Common myeloid progenitor, CD34-positive (primary cell): Measurements from ENCODE around the gene MSMO1.

Source experiments
- CTCF ChIA-PET: fragments of 350-600 bp; sonication (Branson Sonifier 250); formaldehyde crosslinking; loops from one replicate; lab custom pipeline; 2021; ENCODE audit warnings: antibody characterized with exemption; lab: Charles Lee
- POLR2A ChIA-PET: fragments of 350-600 bp; sonication (Branson Sonifier 250); formaldehyde crosslinking; loops from one replicate; lab custom pipeline; 2021; ENCODE audit warnings: antibody characterized with exemption; lab: Charles Lee
- DNase-seq, 3 donors: peaks; one replicate each; pipeline versions ENCODE4 v3.0.0 to v3.0.0-alpha.2; 2013
- H3K27ac ChIP-seq, 2 experiments: 1 replicate in 1 of 2; 2 replicates in 1 of 2; pipeline ENCODE4 v1.7.0; 2013; ENCODE audit warnings: inconsistent platforms in 2 of 2, low read length in 2 of 2, mild to moderate bottlenecking in 2 of 2, low read depth in 1 of 2, moderate library complexity in 1 of 2; ENCODE audit not compliant: severe bottlenecking in 2 of 2, insufficient read depth in 1 of 2, poor library complexity in 1 of 2
- H3K27me3 ChIP-seq, 5 experiments: replicated peaks in 2 of 5; 1 replicate in 3 of 5; 2 replicates in 2 of 5; pipeline versions ENCODE4 v1.6.1 to v1.7.0; 2013; ENCODE audit warnings: low read length in 4 of 5, mild to moderate bottlenecking in 2 of 5, moderate library complexity in 2 of 5, inconsistent platforms in 1 of 5; ENCODE audit not compliant: insufficient read depth in 5 of 5, control insufficient read depth in 4 of 5
- H3K36me3 ChIP-seq, 4 experiments: 1 replicate in 2 of 4; 2 replicates in 2 of 4; pipeline versions ENCODE4 v1.6.1 to v1.7.0; 2013; ENCODE audit warnings: low read length in 3 of 4, control low read depth in 1 of 4, mild to moderate bottlenecking in 1 of 4; ENCODE audit not compliant: control insufficient read depth in 4 of 4, insufficient read depth in 4 of 4
- H3K4me1 ChIP-seq, 4 experiments: 1 replicate in 3 of 4; 2 replicates in 1 of 4; pipeline versions ENCODE4 v1.6.1 to v1.7.1; 2013; ENCODE audit warnings: low read length in 3 of 4, mild to moderate bottlenecking in 3 of 4, control low read depth in 1 of 4, inconsistent platforms in 1 of 4, moderate library complexity in 1 of 4; ENCODE audit not compliant: control insufficient read depth in 4 of 4, insufficient read depth in 4 of 4; ENCODE audit errors: control extremely low read depth in 1 of 4
- H3K4me3 ChIP-seq, 7 experiments: 1 replicate in 4 of 7; 2 replicates in 3 of 7; pipeline versions ENCODE4 v1.5.1 to v1.7.0; 2013; ENCODE audit warnings: mild to moderate bottlenecking in 7 of 7, low read length in 6 of 7, moderate library complexity in 6 of 7, inconsistent platforms in 2 of 7, low read depth in 2 of 7, control low read depth in 1 of 7; ENCODE audit not compliant: insufficient read depth in 4 of 7, control insufficient read depth in 1 of 7; ENCODE audit errors: extremely low read depth in 1 of 7
- H3K9me3 ChIP-seq, 5 experiments: 1 replicate in 4 of 5; 2 replicates in 1 of 5; pipeline versions ENCODE4 v1.6.1 to v1.7.1; 2013; ENCODE audit warnings: low read length in 4 of 5, mild to moderate bottlenecking in 2 of 5, inconsistent platforms in 1 of 5, low read depth in 1 of 5, moderate library complexity in 1 of 5; ENCODE audit not compliant: control insufficient read depth in 4 of 5, insufficient read depth in 2 of 5; ENCODE audit errors: control extremely low read depth in 1 of 5
- WGBS: methylation state at CpG from one replicate; pipeline ENCODE4 v1.1.5; 2013; ENCODE audit not compliant: insufficient coverage; 5-methylcytosine and 5-hydroxymethylcytosine counted together

The MSMO1 gene

DNA sequence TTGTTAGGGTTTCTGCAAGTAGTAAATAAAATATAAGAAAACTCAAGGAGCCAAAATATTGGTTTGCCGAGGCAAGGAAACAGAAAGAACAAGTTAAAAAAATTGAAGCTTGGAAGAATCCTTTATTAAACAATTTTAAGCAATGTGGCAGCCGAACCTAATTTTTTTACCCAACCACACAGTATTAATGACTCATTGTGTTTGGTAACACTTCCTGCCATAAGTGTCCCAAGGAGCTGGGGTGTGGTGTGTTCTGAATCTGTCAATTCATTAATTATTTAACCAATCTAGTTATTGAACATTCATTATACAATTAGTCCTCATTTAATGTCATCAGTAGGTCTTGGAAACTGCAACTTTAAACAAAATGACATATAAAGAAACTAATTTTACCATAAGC is 32.0 kb downstream of the MSMO1 start:
- 43% methylated on average over 1 of the region's 2 CpGs for WGBS
- no peaks in the 10 kb centered on the region for H3K9me3 ChIP-seq
- no peak overlapping the region for H3K27ac ChIP-seq
- no peaks in the 10 kb centered on the region for H3K36me3 ChIP-seq
- CTCF ChIA-PET: interaction anchor here (0.8 to 1.7 kb wide), 5 partner anchors 10 to 229 kb away, joined by 3 to 5 read pairs (median 4); partner anchors contain the start of gene CPE
- peaks cover 0 to 6% (median 0%) of the 10 kb centered on the region in 4 experiments for H3K4me1 ChIP-seq
- H3K4me3 ChIP-seq: no peak overlapping the region
- peaks cover 0 to 2% (median 0%) of the 10 kb centered on the region in 5 experiments for H3K27me3 ChIP-seq
- DNase-seq: peak; percentile 15 to 56 (median 47)
- POLR2A ChIA-PET: no interaction called here

DNA sequence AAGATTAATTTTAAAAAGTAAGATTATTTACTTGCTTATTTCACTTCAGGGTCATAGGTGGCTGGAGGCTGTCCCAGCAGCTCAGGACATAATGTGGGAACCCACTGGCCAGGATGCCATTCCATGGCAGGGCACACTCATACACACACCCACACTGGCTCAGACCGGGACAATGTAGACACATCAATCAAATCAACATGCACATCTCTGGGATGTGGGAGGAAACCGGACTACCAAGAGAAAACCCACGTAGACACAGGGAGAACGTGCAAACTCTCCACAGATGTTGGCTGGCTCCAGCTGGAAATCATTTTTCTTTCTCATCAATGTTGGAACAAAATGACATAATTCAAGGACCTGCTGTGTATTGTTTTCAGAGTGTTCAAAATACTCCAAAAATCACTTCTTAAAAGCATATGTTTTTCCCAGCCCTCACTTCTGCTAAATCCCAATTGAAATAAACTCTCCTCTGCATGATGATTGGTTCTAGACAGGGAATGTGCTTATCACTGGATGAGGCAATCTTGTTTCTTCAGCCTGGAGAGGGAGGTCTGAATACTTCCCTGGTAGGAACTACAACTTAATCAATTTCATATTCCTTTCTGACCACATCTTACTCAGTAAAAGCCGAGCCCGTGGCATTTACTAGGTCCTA is 32.7 kb downstream of the MSMO1 start:
- no peaks in the 10 kb centered on the region for H3K36me3 ChIP-seq
- ChIA-PET CTCF (interaction anchor here (0.8 to 1.7 kb wide), 4 partner anchors 10 to 28 kb away, joined by 3 to 5 read pairs (median 4); partner anchors contain the start of gene CPE), POLR2A (no interaction called here)
- WGBS: 83% methylated on average over 2 of the region's 6 CpGs
- H3K9me3 ChIP-seq: no peaks in the 10 kb centered on the region
- H3K27me3 ChIP-seq: peaks cover 0 to 2% (median 0%) of the 10 kb centered on the region in 5 experiments
- H3K4me1 ChIP-seq: peaks cover 0 to 6% (median 0%) of the 10 kb centered on the region in 4 experiments
- no peak for DNase-seq
- H3K27ac ChIP-seq: no peak overlapping the region
- no peak overlapping the region for H3K4me3 ChIP-seq

DNA sequence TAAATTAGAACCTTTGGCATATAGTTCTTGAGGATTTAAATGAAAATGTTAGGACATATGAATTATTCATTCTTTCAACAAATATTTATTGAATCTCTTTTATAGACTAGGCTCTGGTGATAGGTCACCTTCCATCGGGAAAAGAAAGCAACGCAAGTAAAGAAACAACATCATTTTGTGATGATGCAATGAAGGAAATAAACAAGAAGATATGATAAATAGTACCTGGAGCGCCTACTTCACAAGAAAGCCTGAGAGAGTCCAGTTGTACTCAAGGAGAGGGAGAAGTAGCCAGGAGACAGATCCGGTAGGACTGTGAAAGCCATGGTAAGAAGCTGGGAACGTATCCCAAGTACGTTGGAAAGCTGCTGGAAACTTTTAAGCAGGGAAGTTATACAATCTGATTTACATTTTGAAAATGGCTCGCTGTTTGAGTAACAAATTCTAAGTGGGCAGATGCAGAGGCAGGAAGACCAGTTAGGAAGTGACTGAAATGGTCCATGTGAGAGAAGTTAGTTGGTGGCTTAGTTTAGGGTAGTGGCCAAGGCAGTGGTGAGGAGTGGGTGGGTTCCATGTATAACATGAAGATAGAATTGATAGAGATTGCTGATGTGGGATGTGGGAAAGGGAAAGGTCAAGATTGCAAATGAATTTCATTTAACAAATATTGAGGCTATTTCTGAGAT is 33.7 kb downstream of the MSMO1 start:
- WGBS: 96% methylated on average over 7 of the region's 7 CpGs
- peaks cover 0 to 2% (median 0%) of the 10 kb centered on the region in 5 experiments for H3K27me3 ChIP-seq
- CTCF ChIA-PET: no interaction called here

DNA sequence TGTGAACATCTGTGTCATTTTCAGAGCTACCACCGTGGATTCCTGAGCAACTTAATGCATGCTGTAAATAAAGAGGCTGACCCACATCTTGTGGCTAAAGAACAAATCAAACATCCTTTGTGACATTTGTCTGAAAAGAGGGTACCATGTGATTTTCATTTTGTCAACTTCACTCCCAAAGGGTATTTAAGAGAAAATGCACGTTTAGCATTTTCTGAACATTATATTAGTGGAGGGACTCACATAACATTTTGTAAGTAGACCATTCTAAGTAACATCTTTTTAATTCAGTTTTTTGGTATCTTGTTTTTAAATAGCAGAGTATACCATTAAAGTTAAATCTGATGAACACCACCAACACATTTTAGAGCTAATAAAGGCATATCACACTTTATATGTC is 34.3 kb downstream of the MSMO1 start:
- DNase-seq: no peak
- H3K4me1 ChIP-seq: peaks cover 0 to 6% (median 0%) of the 10 kb centered on the region in 4 experiments
- ChIA-PET POLR2A (interaction anchor here (0.7 kb wide), 2 partner anchors 797 to 964 kb away, joined by 5 read pairs; no protein-coding TSS in a partner anchor), CTCF (interaction anchor here (0.8 kb wide), 1 partner anchor 18 kb away, joined by 3 read pairs; no protein-coding TSS in a partner anchor)
- no peaks in the 10 kb centered on the region for H3K36me3 ChIP-seq
- no peaks in the 10 kb centered on the region for H3K9me3 ChIP-seq
- H3K27me3 ChIP-seq: peaks cover 0 to 2% (median 0%) of the 10 kb centered on the region in 5 experiments
- WGBS: 100% methylated on average over 1 of the region's 2 CpGs
- no peak overlapping the region for H3K4me3 ChIP-seq
- no peak overlapping the region for H3K27ac ChIP-seq

More for the DNA sequence above, 33.7 kb downstream of the MSMO1 start:
- Histone ChIP-seq H3K4me1 (peaks cover 0 to 6% (median 0%) of the 10 kb centered on the region in 4 experiments), H3K36me3 (no peaks in the 10 kb centered on the region), H3K27ac (no peak overlapping the region), H3K9me3 (no peaks in the 10 kb centered on the region), H3K4me3 (no peak overlapping the region)
- no peak for DNase-seq
- POLR2A ChIA-PET: no interaction called here

DNA sequence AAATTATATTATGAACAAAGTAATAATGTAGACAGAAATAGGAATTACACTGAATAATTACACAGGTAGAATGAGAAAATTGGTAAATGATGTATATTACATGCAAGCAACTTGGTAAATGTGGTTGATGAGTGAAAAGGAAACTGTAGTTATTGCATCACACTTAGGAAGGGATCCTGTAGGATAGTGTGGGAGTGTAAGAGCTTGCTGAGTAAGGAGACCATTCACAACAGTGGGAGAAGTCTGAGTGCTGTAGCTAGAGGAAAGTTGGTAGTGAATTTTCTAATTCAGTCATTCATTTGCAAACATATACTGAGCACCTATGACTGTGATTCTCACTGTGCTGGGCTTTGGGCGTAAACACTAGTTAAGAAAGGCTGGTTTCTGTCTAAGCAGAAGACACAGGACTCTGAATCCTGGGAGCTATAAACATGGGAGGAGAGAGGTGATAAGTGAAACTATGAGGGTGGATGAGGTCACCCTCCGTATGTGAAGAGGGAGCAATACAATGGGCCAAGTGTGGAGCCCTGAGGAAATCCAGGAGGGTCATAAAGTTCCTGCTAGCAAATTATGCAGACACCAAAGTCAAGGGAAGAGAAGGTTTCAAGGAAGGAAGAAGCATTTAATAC is 37.1 kb downstream of the MSMO1 start:
- H3K9me3 ChIP-seq: no peaks in the 10 kb centered on the region
- ChIA-PET POLR2A (no interaction called here), CTCF (no interaction called here)
- H3K27ac ChIP-seq: no peak overlapping the region
- H3K4me1 ChIP-seq: no peaks in the 10 kb centered on the region
- H3K36me3 ChIP-seq: no peaks in the 10 kb centered on the region
- no peak overlapping the region for H3K4me3 ChIP-seq
- no peak for DNase-seq
- no peaks in the 10 kb centered on the region for H3K27me3 ChIP-seq
- 93% methylated on average over 2 of the region's 2 CpGs for WGBS

DNA sequence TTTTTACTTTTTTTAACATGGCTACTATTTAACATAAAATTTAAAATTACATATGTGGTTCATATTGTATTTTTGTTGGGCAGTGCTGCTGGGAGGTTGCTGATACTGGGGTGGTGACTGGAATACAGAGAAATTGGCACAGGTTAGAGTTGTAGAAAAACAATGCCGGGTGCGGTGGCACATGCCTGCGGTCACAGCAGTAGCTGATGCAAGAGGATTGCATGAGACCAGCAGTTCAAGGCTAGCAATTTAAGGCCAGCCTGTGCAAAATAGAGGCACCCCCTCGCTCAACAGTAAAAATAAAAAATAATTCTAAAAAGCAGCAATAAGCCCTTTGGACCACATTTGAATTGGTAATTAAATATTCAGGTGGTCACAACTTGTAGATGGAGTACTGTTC is 39.6 kb downstream of the MSMO1 start:
- ChIA-PET POLR2A (no interaction called here), CTCF (no interaction called here)
- no CpG with 5 or more reads among the region's 4 CpGs for WGBS
- Histone ChIP-seq H3K36me3 (no peaks in the 10 kb centered on the region), H3K4me1 (no peaks in the 10 kb centered on the region), H3K4me3 (no peak overlapping the region), H3K9me3 (no peaks in the 10 kb centered on the region), H3K27ac (no peak overlapping the region), H3K27me3 (no peaks in the 10 kb centered on the region)
- DNase-seq: no peak
